Keratinocyte (primary cell): ENCODE results near the gene TMEM131. TPM values are rescaled to one million over a fixed set of nuclear protein-coding genes. Genes with fewer than 3 reads are reported as not detected.
"Not testable (repeated sequence)": the region's sequence is repeated elsewhere in the genome, so short reads cannot be mapped to it uniquely, and the experiment has no call there.

Experiments
- DNase-seq: peaks from one replicate; pipeline ENCODE4 v3.0.0-alpha.2; 2011; ENCODE audit warnings: low read depth, missing footprints, low spot score
- FAIRE-seq: peaks from 2 replicates; lab custom pipeline; 2011; peaks lifted over from hg19 to GRCh38; lab: Jason Lieb, UNC
- H2AFZ ChIP-seq: 2 replicates; pipeline ENCODE4 v1.6.0; 2012; ENCODE audit warnings: low read length, control low read depth, inconsistent platforms; ENCODE audit not compliant: control insufficient read depth
- H3K27ac ChIP-seq: 2 replicates; pipeline ENCODE4 v1.5.1; 2011; ENCODE audit warnings: low read length; ENCODE audit not compliant: control insufficient read depth, insufficient read depth
- H3K27me3 ChIP-seq: 3 replicates; pipeline ENCODE4 v1.6.0; 2011; ENCODE audit warnings: low read length; ENCODE audit not compliant: control insufficient read depth, insufficient read depth; ENCODE audit errors: extremely low read depth
- H3K36me3 ChIP-seq, 2 experiments: 2 replicates in 1 of 2; 3 replicates in 1 of 2; pipeline ENCODE4 v1.5.1; 2011; ENCODE audit warnings: low read length in 2 of 2, mild to moderate bottlenecking in 1 of 2; ENCODE audit not compliant: control insufficient read depth in 2 of 2, insufficient read depth in 2 of 2; ENCODE audit errors: extremely low read depth in 1 of 2
- H3K4me1 ChIP-seq: 3 replicates; pipeline ENCODE4 v1.5.1; 2011; ENCODE audit warnings: low read length; ENCODE audit not compliant: control insufficient read depth, insufficient read depth; ENCODE audit errors: extremely low read depth
- H3K4me2 ChIP-seq: 3 replicates; pipeline ENCODE4 v1.6.0; 2011; ENCODE audit warnings: low read depth, low read length; ENCODE audit not compliant: control insufficient read depth, insufficient read depth; ENCODE audit errors: extremely low read depth
- H3K4me3 ChIP-seq, 3 experiments: fragments of 200-600 bp in 1 of 3; sonication (generic) in 1 of 3; 2 replicates in 2 of 3; 3 replicates in 1 of 3; pipeline ENCODE4 v1.5.1; 2011 to 2016; ENCODE audit warnings: low read length in 3 of 3, mild to moderate bottlenecking in 3 of 3, control low read depth in 2 of 3, inconsistent platforms in 1 of 3, low read depth in 1 of 3, mixed read lengths in 1 of 3, mixed run types in 1 of 3, moderate library complexity in 1 of 3; ENCODE audit not compliant: control insufficient read depth in 2 of 3, insufficient read depth in 2 of 3; ENCODE audit errors: extremely low read depth in 1 of 3
- H3K79me2 ChIP-seq: 2 replicates; pipeline ENCODE4 v1.6.0; 2012; ENCODE audit warnings: low read length; ENCODE audit not compliant: control insufficient read depth, insufficient read depth
- H3K9ac ChIP-seq: 3 replicates; pipeline ENCODE4 v1.6.0; 2011; ENCODE audit warnings: low read length; ENCODE audit not compliant: control insufficient read depth, insufficient read depth; ENCODE audit errors: extremely low read depth
- H3K9me1 ChIP-seq: 3 replicates; pipeline ENCODE4 v1.6.0; 2011; ENCODE audit warnings: low read length; ENCODE audit not compliant: control insufficient read depth, insufficient read depth; ENCODE audit errors: extremely low read depth
- H3K9me3 ChIP-seq: 2 replicates; pipeline ENCODE4 v1.5.1; 2012; ENCODE audit warnings: low read depth, low read length; ENCODE audit not compliant: control insufficient read depth
- H4K20me1 ChIP-seq: 3 replicates; pipeline ENCODE4 v1.6.0; 2011; ENCODE audit warnings: low read length; ENCODE audit not compliant: control insufficient read depth, insufficient read depth; ENCODE audit errors: extremely low read depth
- EZH2 ChIP-seq: IDR thresholded peaks from one replicate; pipeline ENCODE4 v1.6.1; 2012; ENCODE audit warnings: inconsistent platforms, mild to moderate bottlenecking, low read length, moderate library complexity
- dilution Hi-C: fragments of 300-500 bp; cut with MboI; formaldehyde crosslinking; loops from one replicate; pipeline ENCODE4 v1.7.0; 2020; ENCODE audit warnings: low sequenced_read_pairs; ENCODE audit not compliant: extremely low pct_ligation_motif_present
- polyA plus RNA-seq, 5 experiments: library from polyadenylated mRNA; depleted of rRNA in 3 of 5; stranded (reverse) in 3 of 5; stranded (forward) in 1 of 5; unstranded in 1 of 5; fragments of >200 nt; gene quantifications; 1 replicate in 1 of 5; 2 replicates in 3 of 5; 3 replicates in 1 of 5; pipeline versions ENCODE4 v1.2.1 to v1.2.3, GENCODE V29; 2011 to 2012; ENCODE audit warnings: missing spikeins in 2 of 5, low read depth in 1 of 5, low replicate concordance in 1 of 5
- TF ChIP-seq, protein P1 (sequence below), 3 experiments: IDR thresholded peaks in 1 of 3; conservative IDR thresholded peaks in 1 of 3; optimal IDR thresholded peaks in 1 of 3; 2 replicates in 2 of 3; 3 replicates in 1 of 3; pipeline versions ENCODE3 to v1.5.1; 2011; ENCODE audit warnings: low read length in 3 of 3, mild to moderate bottlenecking in 3 of 3, moderate library complexity in 2 of 3, control low read depth in 1 of 3, inconsistent platforms in 1 of 3; ENCODE audit not compliant: insufficient read depth in 2 of 3; ENCODE audit errors: extremely low read depth in 1 of 3

The TMEM131 gene
- polyA plus RNA-seq, 1 donor (not counting 4 experiments of a cell fraction or from before 2014, with no cell fraction given), result 25.5 TPM

- FAIRE-seq (peak; percentile 90), DNase-seq (peak; percentile 23)
- dilution Hi-C loops, result no loop called here
- Histone ChIP-seq H3K27ac (peak overlapping the region; percentile 53), H3K9ac (no peak overlapping the region), H2AFZ (no peak overlapping the region), H3K4me1 (peaks cover 33% of the 10 kb centered on the region), H3K79me2 (peaks cover 31% of the 10 kb centered on the region), H3K27me3 (no peaks in the 10 kb centered on the region), H3K36me3 (no peaks in the 10 kb centered on the region), H4K20me1 (no peaks in the 10 kb centered on the region), H3K4me2 (peak overlapping the region; percentile 81), H3K9me3 (no peaks in the 10 kb centered on the region), H3K9me1 (no peaks in the 10 kb centered on the region), H3K4me3 (peak overlapping the region in 2 of 3 experiments; percentile 21 to 39)
- TF ChIP-seq, protein P1, sequence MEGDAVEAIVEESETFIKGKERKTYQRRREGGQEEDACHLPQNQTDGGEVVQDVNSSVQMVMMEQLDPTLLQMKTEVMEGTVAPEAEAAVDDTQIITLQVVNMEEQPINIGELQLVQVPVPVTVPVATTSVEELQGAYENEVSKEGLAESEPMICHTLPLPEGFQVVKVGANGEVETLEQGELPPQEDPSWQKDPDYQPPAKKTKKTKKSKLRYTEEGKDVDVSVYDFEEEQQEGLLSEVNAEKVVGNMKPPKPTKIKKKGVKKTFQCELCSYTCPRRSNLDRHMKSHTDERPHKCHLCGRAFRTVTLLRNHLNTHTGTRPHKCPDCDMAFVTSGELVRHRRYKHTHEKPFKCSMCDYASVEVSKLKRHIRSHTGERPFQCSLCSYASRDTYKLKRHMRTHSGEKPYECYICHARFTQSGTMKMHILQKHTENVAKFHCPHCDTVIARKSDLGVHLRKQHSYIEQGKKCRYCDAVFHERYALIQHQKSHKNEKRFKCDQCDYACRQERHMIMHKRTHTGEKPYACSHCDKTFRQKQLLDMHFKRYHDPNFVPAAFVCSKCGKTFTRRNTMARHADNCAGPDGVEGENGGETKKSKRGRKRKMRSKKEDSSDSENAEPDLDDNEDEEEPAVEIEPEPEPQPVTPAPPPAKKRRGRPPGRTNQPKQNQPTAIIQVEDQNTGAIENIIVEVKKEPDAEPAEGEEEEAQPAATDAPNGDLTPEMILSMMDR (optimal IDR thresholded peaks at IDR 0.05 in 1 of 3, IDR thresholded peaks at IDR 0.05 in 1 of 3, conservative IDR thresholded peaks at IDR 0.05 in 1 of 3; ENCODE audit: extremely low read depth in 1 of 3, insufficient read depth in 2 of 3, low read length in 3 of 3), result no peak
- TF ChIP-seq EZH2, result no peak
These were observed 145.7 kb downstream of the TMEM131 start for GRCh38 chr2:97849881-97850528.

DNA sequence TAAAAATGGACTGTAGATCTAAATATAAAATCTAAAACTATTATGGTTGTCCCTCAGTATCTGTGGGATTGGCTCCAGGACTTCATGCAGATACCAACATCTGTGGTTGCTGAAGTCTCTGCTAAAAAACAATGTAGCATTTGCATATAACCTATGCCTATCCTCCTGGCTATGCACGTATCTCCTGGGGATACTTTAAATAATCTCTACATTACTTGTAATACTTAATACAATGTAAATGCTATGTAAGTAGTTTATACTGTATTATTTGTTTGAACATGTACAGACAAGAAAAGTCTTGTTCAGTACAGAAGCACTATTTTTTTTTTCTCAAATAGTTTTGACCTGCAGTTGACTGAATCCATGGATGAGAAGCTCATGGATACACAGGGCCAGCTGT is 147.4 kb downstream of the TMEM131 start:
- dilution Hi-C loops, result no loop called here
- Histone ChIP-seq H3K36me3 (no peaks in the 10 kb centered on the region), H3K4me2 (peak overlapping the region; percentile 34), H3K9ac (no peak overlapping the region), H2AFZ (no peak overlapping the region), H3K9me1 (no peaks in the 10 kb centered on the region), H3K9me3 (no peaks in the 10 kb centered on the region), H3K4me1 (peaks cover 33% of the 10 kb centered on the region), H3K27me3 (no peaks in the 10 kb centered on the region), H3K27ac (peak overlapping the region; percentile 3), H3K79me2 (peaks cover 36% of the 10 kb centered on the region), H4K20me1 (no peaks in the 10 kb centered on the region), H3K4me3 (no peak overlapping the region)
- no peak for TF ChIP-seq EZH2
- TF ChIP-seq, protein P1 (optimal IDR thresholded peaks at IDR 0.05 in 1 of 3, IDR thresholded peaks at IDR 0.05 in 1 of 3, conservative IDR thresholded peaks at IDR 0.05 in 1 of 3; ENCODE audit: extremely low read depth in 1 of 3, insufficient read depth in 2 of 3, low read length in 3 of 3), result no peak
- peak; percentile 41 for FAIRE-seq
- DNase-seq, result peak; percentile 23

DNA sequence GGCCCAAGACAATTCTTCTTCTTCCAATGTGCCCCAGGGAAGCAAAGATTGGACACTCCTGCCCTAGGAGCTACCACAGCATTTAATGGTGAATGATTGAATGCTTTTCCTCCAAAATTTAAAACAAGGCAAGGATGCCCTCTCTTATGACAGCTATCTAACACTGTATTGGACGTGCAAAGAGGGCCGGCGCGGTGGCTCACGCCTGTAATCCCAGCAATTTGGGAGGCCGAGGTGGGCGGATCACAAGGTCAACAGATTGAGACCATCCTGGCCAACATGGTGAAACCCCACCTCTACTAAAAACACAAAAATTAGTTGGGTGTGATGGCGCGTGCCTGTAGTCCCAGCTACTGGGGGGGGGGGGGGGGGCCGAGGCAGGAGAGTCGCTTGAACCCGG is 149.0 kb downstream of the TMEM131 start:
- H2AFZ ChIP-seq, dilution Hi-C loops, H3K9ac ChIP-seq, H3K4me3 ChIP-seq, FAIRE-seq, H3K4me2 ChIP-seq, H3K36me3 ChIP-seq, H4K20me1 ChIP-seq, H3K9me3 ChIP-seq, H3K27ac ChIP-seq, H3K9me1 ChIP-seq, H3K27me3 ChIP-seq, DNase-seq: not testable (repeated sequence)
- peaks cover 27% of the 10 kb centered on the region for H3K4me1 ChIP-seq
- H3K79me2 ChIP-seq, result peaks cover 38% of the 10 kb centered on the region
